GM21576 (cell line): ENCODE measurements around the gene CREB3L2.
A peak's percentile ranks its signal among the peaks of the same experiment; 100 is the strongest.
"Not testable (repeated sequence)": the region's sequence is repeated elsewhere in the genome, so short reads cannot be mapped to it uniquely, and the experiment has no call there.

ENCODE experiments used
- ATAC-seq: cut with Tn5 transposase; IDR thresholded peaks from one replicate; pipeline ENCODE4 v1.9.1; 2021; ENCODE audit warnings: mild to moderate bottlenecking, moderate library complexity; ENCODE audit not compliant: unreplicated experiment

CREB3L2 gene

DNA sequence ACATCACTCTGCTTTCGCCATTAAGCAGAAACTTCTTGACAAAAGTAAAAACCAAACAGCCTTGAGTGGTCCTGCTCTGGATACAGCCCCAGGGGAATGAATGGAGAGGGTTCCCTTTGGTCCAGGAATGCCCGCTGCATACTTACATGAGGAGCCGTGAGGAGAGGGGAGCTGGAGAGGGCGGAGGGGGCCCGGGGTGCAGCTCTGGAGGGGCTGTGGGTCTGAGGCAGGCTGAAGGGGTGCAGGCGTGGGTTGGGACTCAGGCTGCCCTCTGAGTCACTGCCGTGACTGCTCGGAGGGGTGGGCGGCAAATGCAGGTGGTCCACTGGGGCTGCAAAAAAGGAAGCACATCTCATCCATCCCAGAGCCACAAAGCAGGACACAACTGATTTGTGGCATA is 93.8 kb downstream of the CREB3L2 start:
- ATAC-seq = no peak

GRCh38 chr7:137906636-137907035 is 95.2 kb downstream of the CREB3L2 start:
- not testable (repeated sequence) for ATAC-seq

DNA sequence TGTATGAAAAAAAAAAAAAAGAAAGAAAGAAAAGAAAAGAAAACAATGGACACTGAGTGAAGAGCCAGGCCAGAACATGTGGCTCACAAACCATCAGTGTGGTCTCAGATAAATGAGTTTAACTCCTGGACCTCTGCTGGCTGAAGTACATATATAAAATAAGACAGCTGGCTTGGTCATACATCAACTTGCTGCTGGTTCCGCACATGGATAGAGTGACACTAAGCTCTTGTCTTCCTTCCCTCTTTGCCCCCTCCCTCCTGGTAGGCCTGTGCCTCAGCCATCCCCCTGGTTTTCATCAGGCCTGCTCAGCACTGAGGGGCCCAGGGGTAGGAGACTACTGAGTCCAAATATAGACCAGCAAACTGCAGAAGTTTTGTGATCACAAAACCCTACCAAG is 97.1 kb downstream of the CREB3L2 start:
- no peak for ATAC-seq

- peak; percentile 65 for ATAC-seq
These were observed 98.3 kb downstream of the CREB3L2 start for GRCh38 chr7:137903382-137904169.

DNA sequence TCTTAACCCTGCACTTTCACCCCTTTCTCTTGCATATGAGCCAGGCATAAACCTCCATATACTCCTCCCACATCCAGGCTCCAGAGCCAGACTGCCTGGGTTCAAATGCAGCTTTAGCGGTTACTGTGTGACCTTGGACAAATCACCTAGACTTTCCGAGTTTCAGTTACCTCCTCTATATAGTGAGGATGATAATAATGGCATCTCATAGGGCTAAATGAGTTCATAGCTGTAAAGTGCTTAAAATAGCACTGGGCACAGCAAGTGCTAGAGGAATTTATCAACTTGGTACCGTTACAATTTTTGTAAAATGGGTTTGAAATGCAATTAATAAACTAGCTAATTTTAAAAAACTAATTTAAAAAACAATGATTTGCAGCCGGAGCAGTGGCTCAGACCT is 101.7 kb downstream of the CREB3L2 start:
- ATAC-seq = no peak

DNA sequence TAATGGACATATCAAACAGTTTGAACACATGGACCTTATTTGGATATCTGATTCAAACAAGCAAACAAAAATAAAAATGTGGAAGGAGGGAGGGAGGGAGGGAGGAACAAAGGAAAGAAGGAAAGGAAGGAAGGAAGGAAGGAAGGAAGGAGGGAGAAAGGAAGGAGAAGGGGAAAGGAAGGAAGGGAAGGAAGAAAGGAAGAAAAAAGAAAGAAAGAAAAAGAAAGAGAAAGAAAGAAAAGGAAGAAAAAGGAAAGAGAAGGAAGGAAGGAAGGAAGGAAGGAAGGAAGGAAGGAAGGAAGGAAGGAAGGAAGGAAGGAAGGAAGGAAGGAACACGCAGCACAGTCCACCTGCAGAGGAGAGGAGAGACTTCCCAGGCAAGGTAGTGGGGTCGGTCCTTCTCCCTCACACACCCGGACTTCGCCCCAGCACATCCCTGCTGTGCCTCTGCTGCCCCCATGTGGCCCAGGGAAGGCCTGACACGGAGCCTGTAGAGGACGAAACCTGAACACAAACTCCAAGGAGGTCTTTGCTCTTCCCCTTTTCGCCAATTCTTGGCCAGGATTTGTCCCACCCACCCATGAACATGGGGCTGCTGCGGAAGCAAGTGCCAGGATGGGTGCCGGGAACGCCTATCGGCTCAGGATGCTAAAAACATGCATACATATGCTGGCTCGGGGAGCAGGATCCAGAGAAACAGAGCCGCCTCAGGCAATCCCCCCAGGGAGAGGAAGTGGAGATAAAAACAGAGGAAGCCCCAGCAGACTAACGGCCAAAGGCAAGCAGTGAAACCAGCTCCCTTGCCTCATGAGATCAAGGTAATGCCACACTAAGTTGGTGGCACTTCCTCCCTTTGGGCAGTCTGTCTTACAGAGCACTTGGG is 102.8 kb downstream of the CREB3L2 start:
- ATAC-seq = peak; percentile 77

DNA sequence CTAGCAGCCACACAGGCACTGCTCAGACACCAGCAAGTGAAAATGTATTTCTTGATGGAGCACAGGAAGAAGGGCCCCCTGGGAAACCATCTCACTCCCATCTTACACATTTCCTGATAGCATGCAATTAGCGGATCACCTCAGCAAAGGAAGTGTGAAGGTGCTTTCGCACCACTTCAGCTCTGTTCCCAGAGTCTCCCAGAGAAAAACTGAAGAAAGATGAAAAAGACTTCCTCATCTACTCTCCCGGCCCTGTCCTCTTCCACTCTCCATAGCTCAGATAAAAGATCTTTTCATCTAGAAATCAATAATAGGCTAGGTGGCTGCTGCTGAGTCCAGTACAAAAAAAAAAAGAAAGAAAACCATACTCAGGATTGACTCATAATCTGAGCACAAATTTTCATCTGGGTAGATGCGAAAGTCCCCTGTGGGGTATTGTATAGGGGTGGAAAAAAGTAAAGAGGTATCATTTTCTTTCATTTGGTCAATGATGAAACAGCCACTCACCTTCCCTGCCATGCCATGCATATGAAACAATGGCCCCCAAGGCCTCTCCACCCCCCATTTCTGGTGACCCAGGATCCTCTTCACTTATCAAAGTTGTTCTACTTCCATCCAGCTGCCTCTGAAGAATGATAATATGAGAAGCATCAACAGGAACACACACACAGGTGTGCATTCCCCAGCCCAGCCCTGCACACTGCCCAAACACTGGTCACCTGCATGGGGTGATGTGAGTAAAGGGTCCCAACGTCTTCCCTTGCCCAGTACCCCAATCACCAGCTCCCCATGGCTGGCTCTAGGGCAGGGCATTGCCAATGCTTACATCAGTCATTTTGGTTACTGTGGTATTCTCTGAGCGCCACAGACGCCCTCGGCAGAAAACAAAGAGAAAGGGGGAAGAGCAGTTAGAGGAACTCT is 106.3 kb downstream of the CREB3L2 start:
- ATAC-seq = peak; percentile 54

- no peak for ATAC-seq
These were observed 108.6 kb downstream of the CREB3L2 start for GRCh38 chr7:137893143-137893742.

DNA sequence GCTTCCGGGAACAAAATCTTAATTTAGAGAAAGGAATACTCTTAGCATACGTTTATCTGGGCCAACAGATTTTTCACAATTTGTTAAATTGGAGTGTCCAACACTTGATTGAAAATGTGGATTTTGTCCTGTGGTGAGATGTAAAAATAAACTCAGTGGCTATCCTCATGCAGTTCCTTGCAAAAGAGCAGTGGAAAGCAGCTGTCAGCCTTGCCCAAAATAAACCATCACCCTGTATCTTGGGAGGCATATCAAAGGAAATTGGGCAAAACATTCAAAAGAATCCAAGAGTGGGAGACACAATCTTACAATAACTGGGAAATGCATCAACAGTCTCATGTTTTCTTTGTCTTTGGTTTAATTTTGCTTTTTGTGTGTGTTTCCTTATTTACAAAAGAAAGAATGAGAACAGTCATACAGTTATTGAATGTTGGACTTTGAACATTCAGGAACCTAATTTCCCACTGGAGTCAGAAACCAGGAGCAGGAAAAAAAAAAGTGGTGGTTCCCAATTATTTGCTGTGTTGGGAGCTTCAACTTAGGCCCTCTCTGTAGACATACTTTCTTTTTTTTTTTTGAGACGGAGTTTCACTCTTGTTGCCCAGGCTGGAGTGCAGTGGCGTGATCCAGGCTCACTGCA is 110.8 kb downstream of the CREB3L2 start:
- ATAC-seq = no peak

- no peak for ATAC-seq
These were observed 111.4 kb downstream of the CREB3L2 start for GRCh38 chr7:137890449-137890921.

DNA sequence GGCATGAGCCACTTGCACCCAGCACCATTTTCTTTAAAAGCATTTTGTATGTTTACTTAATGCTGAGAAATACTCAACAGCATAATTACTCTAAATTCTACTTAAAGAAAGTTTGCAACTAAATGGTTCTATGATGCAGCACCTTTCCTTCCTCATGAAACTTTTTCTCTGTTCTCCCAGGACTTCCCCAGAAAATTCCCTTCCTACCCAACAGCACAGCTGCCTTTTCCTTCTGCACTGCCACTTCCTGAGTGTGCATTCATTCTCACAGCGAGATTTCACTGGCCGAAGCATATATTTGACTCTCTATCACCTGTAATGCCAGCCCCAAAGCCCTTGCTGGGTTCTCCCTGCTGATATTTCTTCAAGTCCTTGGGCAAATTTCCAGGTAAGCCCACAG is 113.6 kb downstream of the CREB3L2 start:
- no peak for ATAC-seq

- no peak for ATAC-seq
These were observed 115.1 kb downstream of the CREB3L2 start for GRCh38 chr7:137886746-137887145.

GRCh38 chr7:137886281-137886680 is 115.6 kb downstream of the CREB3L2 start:
- no peak for ATAC-seq

DNA sequence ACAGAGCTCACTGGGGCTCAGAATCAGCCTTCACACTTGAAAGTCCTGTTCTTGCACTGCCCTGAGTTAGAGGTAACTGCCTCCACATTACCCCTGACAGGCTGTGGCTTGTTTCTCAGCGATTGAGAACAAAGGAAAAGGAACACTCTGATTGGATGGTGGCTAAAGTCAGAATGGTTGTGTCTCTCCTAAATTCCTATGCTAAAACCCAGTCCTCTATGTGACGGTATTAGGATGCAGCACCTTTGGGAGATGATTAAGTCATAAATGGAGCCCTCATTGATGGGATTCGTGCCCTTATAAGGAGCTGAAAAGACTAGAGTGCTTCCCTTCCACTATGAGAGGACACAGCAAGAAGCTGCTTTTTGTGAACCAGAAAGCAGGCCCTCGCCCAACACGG is 116.2 kb downstream of the CREB3L2 start:
- ATAC-seq = no peak

- ATAC-seq = no peak
These were observed 119.1 kb downstream of the CREB3L2 start for GRCh38 chr7:137882806-137883205.

DNA sequence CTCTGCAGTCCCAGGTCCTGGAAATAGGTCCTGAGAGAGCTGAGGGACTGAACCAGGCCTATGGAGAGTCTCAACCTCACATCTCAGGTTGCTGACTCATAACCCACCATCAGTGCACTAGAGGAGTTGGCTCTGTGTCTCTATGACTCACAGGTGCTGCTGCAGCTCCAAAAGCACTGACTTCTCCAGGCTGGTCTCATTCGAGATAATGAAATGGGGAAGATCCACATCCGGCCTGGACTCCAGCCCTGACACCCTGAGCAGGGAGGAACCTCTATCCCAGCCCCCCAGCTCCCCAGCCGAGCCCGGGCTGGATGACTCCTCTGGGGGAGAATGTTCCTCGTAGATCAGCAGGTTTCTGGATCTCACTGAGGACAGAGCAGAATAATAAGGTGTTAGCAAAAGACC is 119.6 kb downstream of the CREB3L2 start:
- peak; percentile 81 for ATAC-seq

- no peak for ATAC-seq
These were observed 120.2 kb downstream of the CREB3L2 start for GRCh38 chr7:137881607-137882260.

GRCh38 chr7:137880432-137880831 is 121.5 kb downstream of the CREB3L2 start:
- no peak for ATAC-seq

DNA sequence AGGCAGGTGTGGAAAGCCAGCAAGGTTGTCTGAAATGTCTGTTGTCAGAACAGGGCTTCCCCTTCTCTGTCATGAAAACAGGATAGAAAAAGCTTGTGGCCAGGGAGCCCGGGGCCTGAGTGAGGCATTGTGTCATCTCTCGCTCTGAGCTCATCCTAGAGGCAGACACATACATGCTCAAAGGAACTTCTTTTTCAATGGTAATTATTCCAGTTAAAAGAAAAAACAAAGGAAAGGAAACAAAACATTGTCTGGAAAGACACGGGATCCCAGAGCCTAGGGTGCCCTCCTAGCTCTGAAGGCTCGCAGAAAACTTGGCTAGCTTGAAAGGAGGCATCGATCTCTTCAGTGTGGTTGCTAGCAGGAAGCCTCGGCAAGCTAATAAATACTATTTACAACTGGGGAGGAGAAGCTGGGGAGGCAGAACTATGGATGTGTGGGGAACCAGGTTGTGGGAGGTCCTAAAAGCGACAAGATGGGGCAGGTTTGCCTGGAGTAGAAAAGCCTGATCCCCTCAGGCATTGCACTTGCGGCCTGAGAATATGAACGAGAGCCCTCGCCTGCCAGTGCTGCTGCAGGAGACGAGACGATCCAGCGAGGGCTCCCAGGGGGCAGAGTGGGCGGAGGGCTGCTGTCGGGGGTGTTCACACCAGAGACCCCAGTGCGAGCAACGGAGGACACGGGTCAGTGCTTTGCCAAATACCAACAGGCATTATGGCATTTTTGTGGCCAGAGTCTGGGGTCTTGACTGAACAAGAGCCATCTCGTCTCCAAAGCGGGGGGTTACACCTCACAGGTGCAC is 122.3 kb downstream of the CREB3L2 start:
- no peak for ATAC-seq
